Vagina (tissue), 2 donors: ENCODE data around the gene ADAMTS2.

Experiments
- POLR2A ChIP-seq, 2 donors: fragments of 450-650 bp; IDR thresholded peaks; one replicate each; pipeline ENCODE4 v1.6.1; 2017; ENCODE audit warnings: antibody characterized with exemption in 2 of 2, mild to moderate bottlenecking in 2 of 2, moderate library complexity in 2 of 2
- POLR2AphosphoS5 ChIP-seq, 2 donors: sonication (generic); formaldehyde crosslinking; IDR thresholded peaks; one replicate each; pipeline ENCODE4 v1.9.0; 2017; ENCODE audit warnings: antibody characterized with exemption in 2 of 2, mild to moderate bottlenecking in 2 of 2, low read depth in 1 of 2; ENCODE audit not compliant: insufficient read depth in 1 of 2

DNA sequence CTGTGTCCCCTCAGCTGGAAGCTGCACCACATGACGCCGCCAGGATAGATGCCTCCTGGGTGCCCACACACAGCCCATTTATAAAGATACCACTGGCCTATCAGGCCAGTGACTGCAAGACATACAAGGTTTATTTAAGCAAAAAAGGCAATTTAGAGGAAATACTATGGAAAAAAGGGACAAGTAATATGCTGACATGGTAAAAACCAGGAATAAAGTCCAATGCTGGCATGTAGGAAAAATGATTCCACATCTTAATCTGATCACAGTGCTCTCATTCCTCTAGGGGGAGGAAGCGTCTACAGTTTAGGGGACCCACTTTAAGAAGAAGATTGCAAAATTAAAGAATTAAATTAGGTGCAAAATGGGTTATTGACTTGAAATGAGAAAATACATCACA, 205.0 kb downstream of the ADAMTS2 start:
- TF ChIP-seq POLR2AphosphoS5 (IDR thresholded peaks at IDR 0.05; ENCODE audit: insufficient read depth in 1 of 2, low read depth in 1 of 2) = no peak
- TF ChIP-seq POLR2A (IDR thresholded peaks at IDR 0.05) = no peak
